HS-5 (cell line): Measurements from ENCODE around the gene CCDC3.
"Not testable (repeated sequence)": the region's sequence is repeated elsewhere in the genome, so short reads cannot be mapped to it uniquely, and the experiment has no call there.

Experiments
- DNase-seq: peaks from one replicate; pipeline ENCODE4 v3.0.0-alpha.2; 2012; ENCODE audit warnings: low read depth

Gene CCDC3

GRCh38 chr10:12887780-12888179, 113.7 kb downstream of the CCDC3 start:
- no peak for DNase-seq

- DNase-seq: no peak
Observed at GRCh38 chr10:12884851-12885250, 116.7 kb downstream of the CCDC3 start.

GRCh38 chr10:12880423-12880822, 121.1 kb downstream of the CCDC3 start:
- DNase-seq: no peak

GRCh38 chr10:12877150-12877549, 124.4 kb downstream of the CCDC3 start:
- DNase-seq: no peak

GRCh38 chr10:12876266-12876665, 125.2 kb downstream of the CCDC3 start:
- no peak for DNase-seq

GRCh38 chr10:12875100-12875499, 126.4 kb downstream of the CCDC3 start:
- DNase-seq: no peak

GRCh38 chr10:12874501-12874900, 127.0 kb downstream of the CCDC3 start:
- DNase-seq: no peak

- no peak for DNase-seq
Observed at GRCh38 chr10:12873172-12873571, 128.3 kb downstream of the CCDC3 start.

- no peak for DNase-seq
Observed at GRCh38 chr10:12872577-12872976, 128.9 kb downstream of the CCDC3 start.

- no peak for DNase-seq
Observed at GRCh38 chr10:12869427-12869826, 132.1 kb downstream of the CCDC3 start.

GRCh38 chr10:12868229-12868628, 133.3 kb downstream of the CCDC3 start:
- no peak for DNase-seq

- not testable (repeated sequence) for DNase-seq
Observed at GRCh38 chr10:12865515-12865914, 136.0 kb downstream of the CCDC3 start.

GRCh38 chr10:12862459-12862858, 139.1 kb downstream of the CCDC3 start:
- DNase-seq: no peak

- DNase-seq: no peak
Observed at GRCh38 chr10:12854988-12855387, 146.5 kb downstream of the CCDC3 start.

GRCh38 chr10:12852687-12853086, 148.8 kb downstream of the CCDC3 start:
- DNase-seq: no peak

GRCh38 chr10:12849319-12850181, 152.0 kb downstream of the CCDC3 start:
- no peak for DNase-seq

- DNase-seq: no peak
Observed at GRCh38 chr10:12848439-12849173, 152.9 kb downstream of the CCDC3 start.

- DNase-seq: no peak
Observed at GRCh38 chr10:12847361-12847975, 154.0 kb downstream of the CCDC3 start.

GRCh38 chr10:12846718-12847117, 154.8 kb downstream of the CCDC3 start:
- no peak for DNase-seq
